H9 (cell line): ENCODE data around the gene ERMAP. TPM values are rescaled to one million over a fixed set of nuclear protein-coding genes. Genes with fewer than 3 reads are reported as not detected.

Experiments
- DNase-seq: peaks from one replicate; pipeline ENCODE4 v3.0.0-alpha.2; 2017
- H2AFZ ChIP-seq: one replicate; pipeline ENCODE4 v1.6.1; 2013; ENCODE audit warnings: mild to moderate bottlenecking, low read length, control low read depth, moderate library complexity
- H2AK5ac ChIP-seq: 2 replicates; pipeline ENCODE4 v1.6.1; 2013; ENCODE audit warnings: low read length, control low read depth, mixed read lengths; ENCODE audit not compliant: insufficient read length
- H2BK120ac ChIP-seq: one replicate; pipeline ENCODE4 v1.6.1; 2013; ENCODE audit warnings: low read depth, mild to moderate bottlenecking, low read length, control low read depth, inconsistent platforms; ENCODE audit not compliant: poor library complexity, severe bottlenecking
- H2BK12ac ChIP-seq: 2 replicates; pipeline ENCODE4 v1.6.1; 2013; ENCODE audit warnings: low read length, control low read depth, mixed read lengths, low read depth; ENCODE audit not compliant: insufficient read length
- H2BK15ac ChIP-seq: 2 replicates; pipeline ENCODE4 v1.6.1; 2013; ENCODE audit warnings: low read depth, low read length, control low read depth
- H2BK20ac ChIP-seq: one replicate; pipeline ENCODE4 v1.6.1; 2013; ENCODE audit warnings: low read depth, mild to moderate bottlenecking, low read length, control low read depth, inconsistent platforms; ENCODE audit not compliant: poor library complexity, severe bottlenecking
- H2BK5ac ChIP-seq: 2 replicates; pipeline ENCODE4 v1.6.1; 2013; ENCODE audit warnings: low read length, control low read depth, mixed read lengths; ENCODE audit not compliant: insufficient read length
- H3K14ac ChIP-seq: 2 replicates; pipeline ENCODE4 v1.6.1; 2013; ENCODE audit warnings: low read length, control low read depth; ENCODE audit not compliant: insufficient read depth
- H3K18ac ChIP-seq: 2 replicates; pipeline ENCODE4 v1.6.1; 2013; ENCODE audit warnings: low read depth, mild to moderate bottlenecking, mixed read lengths, low read length, control low read depth; ENCODE audit not compliant: insufficient read length
- H3K23ac ChIP-seq: 2 replicates; pipeline ENCODE4 v1.6.1; 2013; ENCODE audit warnings: low read length, control low read depth, mixed read lengths, low read depth; ENCODE audit not compliant: insufficient read length
- H3K23me2 ChIP-seq: 2 replicates; pipeline ENCODE4 v1.6.1; 2013; ENCODE audit warnings: low read depth, mild to moderate bottlenecking, mixed read lengths, low read length, control low read depth; ENCODE audit not compliant: insufficient read length, poor library complexity, severe bottlenecking
- H3K27ac ChIP-seq: 2 replicates; pipeline ENCODE4 v1.5.1; 2013; ENCODE audit warnings: low read length, control low read depth, mixed read lengths, low read depth; ENCODE audit not compliant: insufficient read length
- H3K27me3 ChIP-seq: 2 replicates; pipeline ENCODE4 v1.6.1; 2013; ENCODE audit warnings: low read length, control low read depth, inconsistent platforms; ENCODE audit not compliant: insufficient read depth
- H3K4ac ChIP-seq: 2 replicates; pipeline ENCODE4 v1.6.1; 2013; ENCODE audit warnings: low read depth, mild to moderate bottlenecking, control low read depth, inconsistent platforms, low read length, moderate library complexity
- H3K4me1 ChIP-seq: 2 replicates; pipeline ENCODE4 v1.6.1; 2013; ENCODE audit warnings: low read length, control low read depth, inconsistent platforms; ENCODE audit not compliant: insufficient read depth
- H3K4me2 ChIP-seq: 2 replicates; pipeline ENCODE4 v1.6.1; 2013; ENCODE audit warnings: low read length, control low read depth, mixed read lengths; ENCODE audit not compliant: insufficient read length, insufficient read depth
- H3K56ac ChIP-seq: 2 replicates; pipeline ENCODE4 v1.6.1; 2013; ENCODE audit warnings: low read depth, mild to moderate bottlenecking, mixed read lengths, low read length, control low read depth; ENCODE audit not compliant: insufficient read length
- H3K79me1 ChIP-seq: 2 replicates; pipeline ENCODE4 v1.6.1; 2013; ENCODE audit warnings: low read depth, mild to moderate bottlenecking, moderate library complexity, low read length, control low read depth, inconsistent platforms; ENCODE audit not compliant: insufficient read depth, poor library complexity, severe bottlenecking
- H3K79me2 ChIP-seq: 2 replicates; pipeline ENCODE4 v1.6.1; 2013; ENCODE audit warnings: low read length, control low read depth, inconsistent platforms; ENCODE audit not compliant: insufficient read depth
- H3K9ac ChIP-seq: 2 replicates; pipeline ENCODE4 v1.6.1; 2013; ENCODE audit warnings: low read length, control low read depth, mixed read lengths; ENCODE audit not compliant: insufficient read length; ENCODE audit errors: extremely low read depth
- H3K9me3 ChIP-seq: one replicate; pipeline ENCODE4 v1.6.1; 2013; ENCODE audit warnings: low read depth, low read length, inconsistent platforms; ENCODE audit not compliant: control insufficient read depth
- H3T11ph ChIP-seq: one replicate; pipeline ENCODE4 v1.6.1; 2013; ENCODE audit warnings: mild to moderate bottlenecking, low read length, control low read depth, inconsistent platforms
- H4K20me1 ChIP-seq: one replicate; pipeline ENCODE4 v1.6.1; 2013; ENCODE audit not compliant: control insufficient read depth, insufficient read length, insufficient read depth
- H4K5ac ChIP-seq: 2 replicates; pipeline ENCODE4 v1.6.1; 2013; ENCODE audit warnings: low read depth, mild to moderate bottlenecking, mixed read lengths, low read length, control low read depth; ENCODE audit not compliant: insufficient read length
- H4K8ac ChIP-seq: replicated peaks from 2 replicates; pipeline ENCODE4 v1.6.1; 2013; ENCODE audit warnings: low read length, control low read depth, mixed read lengths, low read depth; ENCODE audit not compliant: insufficient read length
- H4K91ac ChIP-seq: 2 replicates; pipeline ENCODE4 v1.6.1; 2013; ENCODE audit warnings: low read depth, mild to moderate bottlenecking, moderate library complexity, mixed read lengths, low read length, control low read depth; ENCODE audit not compliant: insufficient read length
- H3K27ac Mint-ChIP-seq, 3 experiments: 2 replicates in 2 of 3; 3 replicates in 1 of 3; pipeline ENCODE4 v1.8.0; 2020 to 2021; ENCODE audit warnings: mixed read lengths in 3 of 3, mild to moderate bottlenecking in 1 of 3, moderate library complexity in 1 of 3
- H3K27me3 Mint-ChIP-seq: 2 replicates; pipeline ENCODE4 v1.8.0; 2021; ENCODE audit warnings: low read depth, mild to moderate bottlenecking, moderate library complexity, mixed read lengths
- H3K36me3 Mint-ChIP-seq, 3 experiments: 2 replicates in 2 of 3; 3 replicates in 1 of 3; pipeline ENCODE4 v1.8.0; 2020 to 2021; ENCODE audit warnings: low read depth in 3 of 3, mixed read lengths in 3 of 3; ENCODE audit not compliant: insufficient read depth in 1 of 3
- H3K4me1 Mint-ChIP-seq, 2 experiments: 2 replicates each; pipeline ENCODE4 v1.8.0; 2020; ENCODE audit warnings: mixed read lengths in 2 of 2
- H3K4me3 Mint-ChIP-seq, 2 experiments: 2 replicates in 1 of 2; 3 replicates in 1 of 2; pipeline ENCODE4 v1.8.0; 2020 to 2021; ENCODE audit warnings: mild to moderate bottlenecking in 2 of 2, mixed read lengths in 2 of 2, moderate library complexity in 1 of 2
- H3K9me3 Mint-ChIP-seq, 2 experiments: 2 replicates in 1 of 2; 3 replicates in 1 of 2; pipeline ENCODE4 v1.8.0; 2020; ENCODE audit warnings: mild to moderate bottlenecking in 2 of 2, mixed read lengths in 2 of 2, moderate library complexity in 1 of 2
- WGBS: extraction: QIAGEN DNeasy Blood & Tissue Kit; methylation state at CpG from one replicate; pipeline ENCODE4 v1.1.7; 2013; ENCODE audit warnings: missing lambda C conversion rate, low lambda C conversion rate, mixed read lengths; ENCODE audit not compliant: insufficient read length; ENCODE audit errors: extremely low coverage; 5-methylcytosine and 5-hydroxymethylcytosine counted together
- total RNA-seq: library from RNA; stranded (reverse); gene quantifications from 2 replicates; pipeline ENCODE4 v1.2.1, GENCODE V29; 2021
- TF ChIP-seq, protein P1 (sequence below): fragments of 200-600 bp; sonication (generic); conservative IDR thresholded peaks from 3 replicates; pipeline ENCODE4 v1.8.0; 2021; ENCODE audit warnings: antibody characterized with exemption, mild to moderate bottlenecking

The ERMAP gene
- total RNA-seq, 1 experiment from 2014 or later: 4.5 TPM

- H3K23ac ChIP-seq: no peak overlapping the region
- no peak overlapping the region for H3K27ac ChIP-seq
- H4K5ac ChIP-seq: no peak overlapping the region
- no peak overlapping the region for H4K91ac ChIP-seq
- H3K9me3 ChIP-seq: no peaks in the 10 kb centered on the region
- no peak overlapping the region for H3K18ac ChIP-seq
- TF ChIP-seq, protein P1, sequence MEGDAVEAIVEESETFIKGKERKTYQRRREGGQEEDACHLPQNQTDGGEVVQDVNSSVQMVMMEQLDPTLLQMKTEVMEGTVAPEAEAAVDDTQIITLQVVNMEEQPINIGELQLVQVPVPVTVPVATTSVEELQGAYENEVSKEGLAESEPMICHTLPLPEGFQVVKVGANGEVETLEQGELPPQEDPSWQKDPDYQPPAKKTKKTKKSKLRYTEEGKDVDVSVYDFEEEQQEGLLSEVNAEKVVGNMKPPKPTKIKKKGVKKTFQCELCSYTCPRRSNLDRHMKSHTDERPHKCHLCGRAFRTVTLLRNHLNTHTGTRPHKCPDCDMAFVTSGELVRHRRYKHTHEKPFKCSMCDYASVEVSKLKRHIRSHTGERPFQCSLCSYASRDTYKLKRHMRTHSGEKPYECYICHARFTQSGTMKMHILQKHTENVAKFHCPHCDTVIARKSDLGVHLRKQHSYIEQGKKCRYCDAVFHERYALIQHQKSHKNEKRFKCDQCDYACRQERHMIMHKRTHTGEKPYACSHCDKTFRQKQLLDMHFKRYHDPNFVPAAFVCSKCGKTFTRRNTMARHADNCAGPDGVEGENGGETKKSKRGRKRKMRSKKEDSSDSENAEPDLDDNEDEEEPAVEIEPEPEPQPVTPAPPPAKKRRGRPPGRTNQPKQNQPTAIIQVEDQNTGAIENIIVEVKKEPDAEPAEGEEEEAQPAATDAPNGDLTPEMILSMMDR: no peak
- no peak overlapping the region for H2BK20ac ChIP-seq
- H2AK5ac ChIP-seq: no peak overlapping the region
- H2AFZ ChIP-seq: no peak overlapping the region
- H3K4me1 Mint-ChIP-seq: no peaks in the 10 kb centered on the region
- no peak overlapping the region for H3K4me2 ChIP-seq
- no peak overlapping the region for H2BK5ac ChIP-seq
- H3K27me3 Mint-ChIP-seq: no peaks in the 10 kb centered on the region; the same call in 1 of the 2 replicates
- no peak overlapping the region for H3K9ac ChIP-seq
- WGBS: no CpG with 5 or more reads among the region's 3 CpGs
- H4K20me1 ChIP-seq: no peaks in the 10 kb centered on the region
- H4K8ac ChIP-seq: no peak overlapping the region
- no peak overlapping the region for H3K27ac Mint-ChIP-seq
- no peak for DNase-seq
- no peak overlapping the region for H2BK120ac ChIP-seq
- no peak overlapping the region for H3K56ac ChIP-seq
- no peaks in the 10 kb centered on the region for H3K27me3 ChIP-seq
- H3K4ac ChIP-seq: no peak overlapping the region
- H3K4me1 ChIP-seq: no peaks in the 10 kb centered on the region
- no peak overlapping the region for H2BK12ac ChIP-seq
- H3K23me2 ChIP-seq: no peaks in the 10 kb centered on the region
- no peaks in the 10 kb centered on the region for H3K79me1 ChIP-seq
- H3K14ac ChIP-seq: no peak overlapping the region
- H2BK15ac ChIP-seq: no peak overlapping the region
- H3K9me3 Mint-ChIP-seq: no peaks in the 10 kb centered on the region
- H3K4me3 Mint-ChIP-seq: no peak overlapping the region
- H3K79me2 ChIP-seq: no peaks in the 10 kb centered on the region
- H3T11ph ChIP-seq: no peak overlapping the region
- no peaks in the 10 kb centered on the region for H3K36me3 Mint-ChIP-seq
Observed at GRCh38 chr1:42797414-42797813, 19.5 kb upstream of the ERMAP start.
